Spleen (tissue), 11 donors: ENCODE measurements around the gene KCNMB2. TPM values are rescaled to one million over a fixed set of nuclear protein-coding genes. Genes with fewer than 3 reads are reported as not detected.

Source experiments
- DNase-seq: peaks from one replicate; pipeline ENCODE4 v3.0.0-alpha.2; 2020
- H3K27ac ChIP-seq, 8 donors: fragments of 200-600 bp; sonication (generic) in 7 of 8; 1 replicate in 4 of 8; 2 replicates in 4 of 8; pipeline versions ENCODE4 v1.5.0 to v1.8.0; 2016 to 2021; ENCODE audit warnings: inconsistent platforms in 4 of 8, mild to moderate bottlenecking in 4 of 8, moderate library complexity in 1 of 8
- H3K27me3 ChIP-seq, 7 donors: fragments of 200-600 bp; sonication (generic) in 6 of 7; replicated peaks in 1 of 7; 1 replicate in 4 of 7; 2 replicates in 3 of 7; pipeline versions ENCODE4 v1.5.0 to v1.8.0; 2016 to 2021; ENCODE audit warnings: inconsistent platforms in 3 of 7, mild to moderate bottlenecking in 1 of 7
- H3K36me3 ChIP-seq, 6 donors: fragments of 200-600 bp; sonication (generic) in 5 of 6; 1 replicate in 4 of 6; 2 replicates in 2 of 6; pipeline versions ENCODE4 v1.5.0 to v1.8.0; 2016 to 2021; ENCODE audit warnings: inconsistent platforms in 2 of 6
- H3K4me1 ChIP-seq, 6 donors: fragments of 200-600 bp; sonication (generic) in 5 of 6; 1 replicate in 3 of 6; 2 replicates in 3 of 6; pipeline versions ENCODE4 v1.5.0 to v1.8.0; 2016 to 2021; ENCODE audit warnings: inconsistent platforms in 3 of 6
- H3K4me3 ChIP-seq, 8 donors: fragments of 200-600 bp; sonication (generic) in 7 of 8; 1 replicate in 4 of 8; 2 replicates in 4 of 8; pipeline versions ENCODE4 v1.5.0 to v1.8.0; 2016 to 2021; ENCODE audit warnings: inconsistent platforms in 4 of 8, mild to moderate bottlenecking in 4 of 8, moderate library complexity in 2 of 8
- H3K9me3 ChIP-seq, 8 donors: fragments of 200-600 bp; sonication (generic) in 7 of 8; 1 replicate in 4 of 8; 2 replicates in 4 of 8; pipeline versions ENCODE4 v1.5.0 to v1.8.0; 2016 to 2021; ENCODE audit warnings: inconsistent platforms in 4 of 8
- CTCF ChIP-seq, 11 experiments: fragments of 200-600 bp in 7 of 11; fragments of 450-650 bp in 4 of 11; sonication (generic) in 4 of 11; IDR thresholded peaks in 8 of 11; conservative IDR thresholded peaks in 3 of 11; 1 replicate in 7 of 11; 2 replicates in 4 of 11; pipeline versions ENCODE4 v1.4.0 to v1.8.0; 2016 to 2021; ENCODE audit warnings: antibody characterized with exemption in 11 of 11, inconsistent platforms in 4 of 11, mild to moderate bottlenecking in 1 of 11
- POLR2A ChIP-seq, 3 donors: fragments of 450-650 bp; IDR thresholded peaks; one replicate each; pipeline ENCODE4 v1.5.1; 2017; ENCODE audit warnings: antibody characterized with exemption in 3 of 3, mild to moderate bottlenecking in 1 of 3
- POLR2AphosphoS5 ChIP-seq, 3 donors: sonication (generic); formaldehyde crosslinking; IDR thresholded peaks; one replicate each; pipeline ENCODE4 v1.5.1; 2017; ENCODE audit warnings: antibody characterized with exemption in 3 of 3
- WGBS, 5 donors: extraction: QIAGEN DNeasy Blood & Tissue Kit in 3 of 5; methylation state at CpG; one replicate each; pipeline versions ENCODE4 v1.1.5 to v1.1.7; 2013 to 2018; 5-methylcytosine and 5-hydroxymethylcytosine counted together
- intact Hi-C: fragments of 100-400 bp; cut with DNase I; formaldehyde crosslinking; loops from one replicate; pipeline ENCODE4 v1.15.0; 2023; ENCODE audit warnings: low total_unique reads
- polyA plus RNA-seq, 3 donors: library from polyadenylated mRNA; stranded (reverse); fragments of 200-250 nt; gene quantifications; one replicate each; pipeline ENCODE4 v1.2.1, GENCODE V29; 2013
- total RNA-seq, 7 donors: library from RNA; depleted of rRNA in 3 of 7; stranded (reverse); fragments of >200 nt in 3 of 7; fragmentation: NEBNext Ultra II Directional in 4 of 7; extraction: Animal tissue kit (Norgen Biotek cat#: 25700) in 4 of 7; gene quantifications; one replicate each; pipeline versions ENCODE4 v1.1.0 to v1.2.1, GENCODE V29; 2016 to 2021
- donor health status: healthy with polysubstance abuse.
- donor health status: DM: no; HTN: no; CAD: no; lungs with moderate emphysema.
- donor health status: DM: no; HTN: no; CAD: no.
- donor health status: Bipolar disorder and iron deficiency.
- donor health status: healthy.
- donor health status: DM: no; HTN: no; CAD: no.
- donor health status: DM: yes; HTN: yes; CAD: no.

Gene KCNMB2
- total and polyA plus RNA-seq, 10 donors: 0.03 to 0.70 (median 0.66) TPM; not detected in 5

- DNase-seq: no peak
- Histone ChIP-seq H3K36me3 (no peaks in the 10 kb centered on the region), H3K4me3 (no peak overlapping the region), H3K27me3 (no peaks in the 10 kb centered on the region), H3K27ac (no peak overlapping the region), H3K4me1 (no peaks in the 10 kb centered on the region), H3K9me3 (peaks cover 0 to 14% (median 3%) of the 10 kb centered on the region in 8 donors)
- TF ChIP-seq CTCF (IDR thresholded peaks at IDR 0.05 in 8 of 11, conservative IDR thresholded peaks at IDR 0.05 in 3 of 11) (no peak), POLR2A (IDR thresholded peaks at IDR 0.05) (no peak)
- intact Hi-C loops: no loop called here
- WGBS, 5 donors: 77 to 86% (median 85%) methylated on average over 2 of the region's 2 CpGs
Measured at GRCh38 chr3:178844916-178845315, 308.7 kb downstream of the KCNMB2 start.

GRCh38 chr3:178845420-178846118 lies 309.3 kb downstream of the KCNMB2 start:
- Histone ChIP-seq H3K4me1 (no peaks in the 10 kb centered on the region), H3K4me3 (no peak overlapping the region), H3K27me3 (no peaks in the 10 kb centered on the region), H3K36me3 (no peaks in the 10 kb centered on the region), H3K9me3 (peaks cover 0 to 8% (median 0%) of the 10 kb centered on the region in 8 donors), H3K27ac (no peak overlapping the region)
- intact Hi-C loops: no loop called here
- 67 to 75% (median 72%) methylated on average over 3 of the region's 3 CpGs for WGBS, 5 donors
- DNase-seq: no peak
- TF ChIP-seq CTCF (IDR thresholded peaks at IDR 0.05 in 8 of 11, conservative IDR thresholded peaks at IDR 0.05 in 3 of 11): no peak
- no peak for TF ChIP-seq POLR2AphosphoS5 (IDR thresholded peaks at IDR 0.05)

GRCh38 chr3:178847190-178847589 lies 311.0 kb downstream of the KCNMB2 start:
- intact Hi-C loops: no loop called here
- no peak overlapping the region for H3K27ac ChIP-seq
- H3K9me3 ChIP-seq: no peaks in the 10 kb centered on the region
- TF ChIP-seq CTCF (IDR thresholded peaks at IDR 0.05 in 8 of 11, conservative IDR thresholded peaks at IDR 0.05 in 3 of 11): no peak
- no peak for TF ChIP-seq POLR2A (IDR thresholded peaks at IDR 0.05)
- TF ChIP-seq POLR2AphosphoS5 (IDR thresholded peaks at IDR 0.05): no peak
- H3K4me1 ChIP-seq: peaks cover 0 to 4% (median 0%) of the 10 kb centered on the region in 6 donors
- WGBS, 5 donors: 78 to 87% (median 85%) methylated on average over 2 of the region's 2 CpGs
- DNase-seq: no peak
- H3K27me3 ChIP-seq: no peaks in the 10 kb centered on the region
- no peak overlapping the region for H3K4me3 ChIP-seq
- no peaks in the 10 kb centered on the region for H3K36me3 ChIP-seq

- Histone ChIP-seq H3K9me3 (no peaks in the 10 kb centered on the region), H3K36me3 (no peaks in the 10 kb centered on the region), H3K4me1 (peaks cover 0 to 7% (median 0%) of the 10 kb centered on the region in 6 donors), H3K27ac (no peak overlapping the region), H3K27me3 (no peaks in the 10 kb centered on the region), H3K4me3 (no peak overlapping the region)
- no peak for TF ChIP-seq CTCF (IDR thresholded peaks at IDR 0.05 in 8 of 11, conservative IDR thresholded peaks at IDR 0.05 in 3 of 11)
- TF ChIP-seq POLR2AphosphoS5 (IDR thresholded peaks at IDR 0.05): no peak
- TF ChIP-seq POLR2A (IDR thresholded peaks at IDR 0.05): no peak
- WGBS, 5 donors: 47 to 59% (median 50%) methylated on average over 4 of the region's 4 CpGs
- DNase-seq: no peak
- intact Hi-C loops: no loop called here
Measured at GRCh38 chr3:178849199-178849910, 313.1 kb downstream of the KCNMB2 start.
